DND-41 (cell line): ENCODE results near the gene FPR2.

Source experiments
- ATAC-seq: fragments of 200-7000 bp; cut with Tn5 transposase; 3 replicates; pipeline ENCODE4 v1.9.1; 2021; ENCODE audit warnings: low read depth; ENCODE audit not compliant: insufficient read depth
- DNase-seq: peaks from one replicate; pipeline ENCODE4 v3.0.0-alpha.2; 2020
- H2AFZ ChIP-seq: 2 replicates; pipeline ENCODE4 v1.6.0; 2012; ENCODE audit warnings: low read depth, low read length
- H3K27ac ChIP-seq: 2 replicates; pipeline ENCODE4 v1.5.1; 2012; ENCODE audit warnings: low read length, inconsistent platforms
- H3K27me3 ChIP-seq: fragments of 200-600 bp; sonication (generic); 2 replicates; pipeline ENCODE4 v1.6.0; 2012; ENCODE audit warnings: low read length, mild to moderate bottlenecking, inconsistent platforms; ENCODE audit not compliant: insufficient read depth, poor library complexity
- H3K36me3 ChIP-seq: 2 replicates; pipeline ENCODE4 v1.5.1; 2012; ENCODE audit warnings: low read length, inconsistent platforms; ENCODE audit not compliant: insufficient read depth
- H3K4me1 ChIP-seq: 2 replicates; pipeline ENCODE4 v1.5.1; 2012; ENCODE audit warnings: mild to moderate bottlenecking, low read length; ENCODE audit not compliant: insufficient read depth
- H3K4me2 ChIP-seq: 2 replicates; pipeline ENCODE4 v1.6.0; 2012; ENCODE audit warnings: mild to moderate bottlenecking, moderate library complexity, low read length, inconsistent platforms; ENCODE audit not compliant: insufficient read depth
- H3K4me3 ChIP-seq, 2 experiments: fragments of 200-600 bp in 1 of 2; shearing (Covaris generic) in 1 of 2; 2 replicates each; pipeline ENCODE4 v1.5.1; 2012 to 2016; ENCODE audit warnings: inconsistent platforms in 2 of 2, low read length in 2 of 2, mild to moderate bottlenecking in 2 of 2, low read depth in 1 of 2, moderate library complexity in 1 of 2
- H3K79me2 ChIP-seq: 2 replicates; pipeline ENCODE4 v1.6.0; 2012; ENCODE audit warnings: low read length, inconsistent platforms; ENCODE audit not compliant: insufficient read depth
- H3K9ac ChIP-seq: 2 replicates; pipeline ENCODE4 v1.6.0; 2012; ENCODE audit warnings: low read depth, mild to moderate bottlenecking, inconsistent platforms, low read length, moderate library complexity
- H3K9me3 ChIP-seq: 2 replicates; pipeline ENCODE4 v1.5.1; 2012; ENCODE audit warnings: low read length, moderate library complexity, mild to moderate bottlenecking, inconsistent platforms; ENCODE audit not compliant: insufficient read depth, severe bottlenecking
- H4K20me1 ChIP-seq: 2 replicates; pipeline ENCODE4 v1.6.0; 2012; ENCODE audit warnings: low read length; ENCODE audit not compliant: insufficient read depth
- CTCF ChIP-seq: IDR thresholded peaks from 2 replicates; pipeline ENCODE4 v1.5.1; 2012; ENCODE audit warnings: borderline replicate concordance, low read length, moderate library complexity, mild to moderate bottlenecking; ENCODE audit not compliant: poor library complexity, severe bottlenecking; ENCODE audit errors: extremely low read depth
- EZH2 ChIP-seq: IDR thresholded peaks from 3 replicates; pipeline ENCODE4 v1.6.1; 2012; ENCODE audit warnings: borderline replicate concordance, low read depth, mild to moderate bottlenecking, moderate library complexity, low read length, inconsistent platforms; ENCODE audit not compliant: severe bottlenecking

Gene FPR2

GRCh38 chr19:51750400-51751094, 10.4 kb upstream of the FPR2 start:
- no peak for TF ChIP-seq CTCF
- TF ChIP-seq EZH2, result no peak
- Histone ChIP-seq H3K27ac (no peak overlapping the region), H3K4me3 (no peak overlapping the region), H3K27me3 (no peaks in the 10 kb centered on the region), H3K36me3 (no peaks in the 10 kb centered on the region), H3K9ac (no peak overlapping the region), H3K4me2 (no peak overlapping the region), H3K4me1 (no peaks in the 10 kb centered on the region), H4K20me1 (no peaks in the 10 kb centered on the region), H3K9me3 (no peaks in the 10 kb centered on the region), H3K79me2 (no peaks in the 10 kb centered on the region), H2AFZ (no peak overlapping the region)
- DNase-seq, result no peak
- no peak for ATAC-seq

GRCh38 chr19:51751655-51752054, 9.3 kb upstream of the FPR2 start, which contains the start of gene FPR1:
FPR1 (minus strand) TSS chr19:51751878; CDS start chr19:51746994, 4,884 bp downstream.
- H3K27ac ChIP-seq, result no peak within 1 kb of the TSS
- DNase-seq, result no peak
- H3K9ac ChIP-seq, result no peak within 1 kb of the TSS
- no peak within 1 kb of the TSS for H3K4me2 ChIP-seq
- H3K9me3 ChIP-seq, result no peaks in the 10 kb centered on the region
- H2AFZ ChIP-seq, result no peak within 1 kb of the TSS
- H3K36me3 ChIP-seq, result no peaks in the 10 kb centered on the region
- H3K4me3 ChIP-seq, result no peak within 1 kb of the TSS
- H3K79me2 ChIP-seq, result no peaks in the 10 kb centered on the region
- H3K4me1 ChIP-seq, result no peaks in the 10 kb centered on the region
- H3K27me3 ChIP-seq, result no peaks in the 10 kb centered on the region
- H4K20me1 ChIP-seq, result no peaks in the 10 kb centered on the region
- TF ChIP-seq EZH2 (no peak), CTCF (no peak)
- ATAC-seq, result no peak

GRCh38 chr19:51754109-51754508, 6.9 kb upstream of the FPR2 start:
- no peaks in the 10 kb centered on the region for H3K79me2 ChIP-seq
- no peak overlapping the region for H3K27ac ChIP-seq

More at GRCh38 chr19:51754109-51754508, 6.9 kb upstream of the FPR2 start:
- no peak for TF ChIP-seq EZH2
- no peak for TF ChIP-seq CTCF
- H3K4me2 ChIP-seq, result no peak overlapping the region
- DNase-seq (no peak), ATAC-seq (no peak)
- H3K9me3 ChIP-seq, result no peaks in the 10 kb centered on the region
- H3K4me3 ChIP-seq, result no peak overlapping the region
- no peaks in the 10 kb centered on the region for H3K27me3 ChIP-seq
- no peaks in the 10 kb centered on the region for H3K4me1 ChIP-seq
- no peak overlapping the region for H2AFZ ChIP-seq
- no peaks in the 10 kb centered on the region for H4K20me1 ChIP-seq
- no peaks in the 10 kb centered on the region for H3K36me3 ChIP-seq
- no peak overlapping the region for H3K9ac ChIP-seq
